HG03378 (cell line): ENCODE data around the gene CTNNAL1.

Source experiments
- ATAC-seq: cut with Tn5 transposase; IDR thresholded peaks from one replicate; pipeline ENCODE4 v1.9.1; 2021; ENCODE audit warnings: mild to moderate bottlenecking, moderate library complexity; ENCODE audit not compliant: unreplicated experiment

Gene CTNNAL1

GRCh38 chr9:109030426-109030825 is 17.1 kb upstream of the CTNNAL1 start:
- no peak for ATAC-seq

GRCh38 chr9:109028457-109028856 is 15.2 kb upstream of the CTNNAL1 start:
- no peak for ATAC-seq

GRCh38 chr9:109027176-109027575 is 13.9 kb upstream of the CTNNAL1 start:
- no peak for ATAC-seq

GRCh38 chr9:109026306-109026705 is 13.0 kb upstream of the CTNNAL1 start:
- no peak for ATAC-seq

GRCh38 chr9:109022873-109023272 is 9.6 kb upstream of the CTNNAL1 start:
- no peak for ATAC-seq

- no peak for ATAC-seq
Observed at GRCh38 chr9:109020581-109021511, 7.5 kb upstream of the CTNNAL1 start.

- no peak for ATAC-seq
Observed at GRCh38 chr9:109020113-109020512, 6.8 kb upstream of the CTNNAL1 start.

GRCh38 chr9:109019420-109019819 is 6.1 kb upstream of the CTNNAL1 start:
- ATAC-seq, result no peak

- ATAC-seq, result peak; percentile 67
Observed at GRCh38 chr9:109017493-109017892, 4.2 kb upstream of the CTNNAL1 start.

- no peak for ATAC-seq
Observed at GRCh38 chr9:109017061-109017460, 3.8 kb upstream of the CTNNAL1 start.

- no peak for ATAC-seq
Observed at GRCh38 chr9:109016132-109016531, 2.8 kb upstream of the CTNNAL1 start.

GRCh38 chr9:109014608-109015280 is 1.4 kb upstream of the CTNNAL1 start:
- ATAC-seq, result no peak

- ATAC-seq, result no peak
Observed at GRCh38 chr9:109013679-109014607, 644 bp upstream of the CTNNAL1 start.

GRCh38 chr9:109012009-109012875 is 1.1 kb downstream of the CTNNAL1 start:
- peak; percentile 59 for ATAC-seq

GRCh38 chr9:109011231-109011671 is 2.0 kb downstream of the CTNNAL1 start:
- no peak for ATAC-seq

GRCh38 chr9:109010746-109011145 is 2.6 kb downstream of the CTNNAL1 start:
- ATAC-seq, result peak; percentile 58

- ATAC-seq, result no peak
Observed at GRCh38 chr9:109005678-109006077, 7.6 kb downstream of the CTNNAL1 start.

- ATAC-seq, result no peak
Observed at GRCh38 chr9:109003116-109003515, 10.2 kb downstream of the CTNNAL1 start.

- no peak for ATAC-seq
Observed at GRCh38 chr9:109002141-109002540, 11.2 kb downstream of the CTNNAL1 start.

GRCh38 chr9:109001275-109001676 is 12.0 kb downstream of the CTNNAL1 start:
- no peak for ATAC-seq
